ENCODE data around the gene GRK4.

- TF ChIP-seq, protein P1, sequence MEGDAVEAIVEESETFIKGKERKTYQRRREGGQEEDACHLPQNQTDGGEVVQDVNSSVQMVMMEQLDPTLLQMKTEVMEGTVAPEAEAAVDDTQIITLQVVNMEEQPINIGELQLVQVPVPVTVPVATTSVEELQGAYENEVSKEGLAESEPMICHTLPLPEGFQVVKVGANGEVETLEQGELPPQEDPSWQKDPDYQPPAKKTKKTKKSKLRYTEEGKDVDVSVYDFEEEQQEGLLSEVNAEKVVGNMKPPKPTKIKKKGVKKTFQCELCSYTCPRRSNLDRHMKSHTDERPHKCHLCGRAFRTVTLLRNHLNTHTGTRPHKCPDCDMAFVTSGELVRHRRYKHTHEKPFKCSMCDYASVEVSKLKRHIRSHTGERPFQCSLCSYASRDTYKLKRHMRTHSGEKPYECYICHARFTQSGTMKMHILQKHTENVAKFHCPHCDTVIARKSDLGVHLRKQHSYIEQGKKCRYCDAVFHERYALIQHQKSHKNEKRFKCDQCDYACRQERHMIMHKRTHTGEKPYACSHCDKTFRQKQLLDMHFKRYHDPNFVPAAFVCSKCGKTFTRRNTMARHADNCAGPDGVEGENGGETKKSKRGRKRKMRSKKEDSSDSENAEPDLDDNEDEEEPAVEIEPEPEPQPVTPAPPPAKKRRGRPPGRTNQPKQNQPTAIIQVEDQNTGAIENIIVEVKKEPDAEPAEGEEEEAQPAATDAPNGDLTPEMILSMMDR (IDR thresholded peaks at IDR 0.05) = no peak
- TF ChIP-seq POLR2A (IDR thresholded peaks at IDR 0.05) = peak in 1 of 2 donors; percentile 48
These were observed 78.1 kb downstream of the GRK4 start for GRCh38 chr4:3041192-3042142.
